Left renal cortex interstitium (tissue), 4 donors: ENCODE measurements around the gene WDR27. TPM values are rescaled to one million over a fixed set of nuclear protein-coding genes. Genes with fewer than 3 reads are reported as not detected.
A peak's percentile ranks its signal among the peaks of the same experiment; 100 is the strongest.

ENCODE experiments used
- DNase-seq, 4 donors: peaks; one replicate each; pipeline ENCODE4 v3.0.0-alpha.2; 2013; ENCODE audit warnings: low read depth in 4 of 4, low spot score in 2 of 4, missing footprints in 1 of 4
- polyA plus RNA-seq, 4 donors: library from polyadenylated mRNA; unstranded; fragments of 120-200 nt; gene quantifications; one replicate each; pipeline ENCODE4 v1.2.1, GENCODE V29; 2013; ENCODE audit not compliant: insufficient read length in 4 of 4

The WDR27 gene
- polyA plus RNA-seq, 4 donors = 30.8 to 112 (median 69.3) TPM

DNA sequence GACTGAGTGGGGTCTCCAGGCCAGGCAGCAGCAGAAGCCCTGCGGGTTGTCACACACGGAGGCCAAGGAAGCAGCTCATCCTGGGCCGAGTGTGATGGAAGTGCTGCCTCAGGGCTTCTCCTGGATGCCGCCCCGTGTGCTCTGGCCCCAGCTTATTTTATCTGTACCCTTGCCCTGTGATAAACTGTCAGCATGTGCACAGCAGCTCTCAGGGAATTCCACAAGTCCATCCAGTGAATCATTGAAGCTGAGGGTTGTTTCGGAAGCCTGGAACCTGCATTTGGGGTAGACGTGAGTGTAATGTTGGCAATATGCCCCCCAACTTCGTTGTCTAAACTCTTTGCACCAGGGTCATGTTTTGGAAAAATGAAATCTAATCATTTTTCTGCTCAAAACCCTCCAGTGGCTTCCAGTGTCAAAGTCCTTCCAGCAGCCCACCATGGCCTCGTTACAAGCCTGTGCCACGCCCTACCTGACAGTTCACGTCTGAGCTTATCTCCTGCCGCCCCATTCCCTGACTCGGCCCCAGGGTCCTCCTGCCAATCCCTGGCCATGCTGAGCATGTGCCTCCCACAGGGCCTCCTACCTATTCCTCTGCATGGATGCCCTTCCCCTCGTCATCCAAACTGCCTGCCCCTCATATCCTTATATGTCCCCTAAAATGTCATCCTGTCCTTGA is 280.1 kb downstream of the WDR27 start:
- no peak for DNase-seq

- DNase-seq = peak in 1 of 4 donors; percentile 19
Observed at GRCh38 chr6:169420912-169421543, 280.8 kb downstream of the WDR27 start.

DNA sequence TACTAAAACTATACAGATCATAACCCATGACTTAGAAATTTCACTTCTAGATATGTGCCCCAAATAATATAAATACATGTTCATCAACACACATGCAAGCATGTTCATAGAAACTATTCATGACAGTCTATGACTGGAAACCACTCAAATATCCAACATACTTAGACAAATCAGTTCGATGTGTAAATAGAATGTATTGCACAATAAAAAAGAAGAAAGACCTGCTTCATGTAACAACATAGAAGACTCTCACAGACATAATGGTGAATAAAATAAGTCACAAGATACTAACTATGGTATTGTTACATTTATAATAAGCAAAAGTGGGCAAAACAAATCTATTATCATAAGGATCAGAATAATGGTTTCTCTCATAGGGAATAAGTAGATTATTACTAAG is 284.7 kb downstream of the WDR27 start:
- DNase-seq = no peak

DNA sequence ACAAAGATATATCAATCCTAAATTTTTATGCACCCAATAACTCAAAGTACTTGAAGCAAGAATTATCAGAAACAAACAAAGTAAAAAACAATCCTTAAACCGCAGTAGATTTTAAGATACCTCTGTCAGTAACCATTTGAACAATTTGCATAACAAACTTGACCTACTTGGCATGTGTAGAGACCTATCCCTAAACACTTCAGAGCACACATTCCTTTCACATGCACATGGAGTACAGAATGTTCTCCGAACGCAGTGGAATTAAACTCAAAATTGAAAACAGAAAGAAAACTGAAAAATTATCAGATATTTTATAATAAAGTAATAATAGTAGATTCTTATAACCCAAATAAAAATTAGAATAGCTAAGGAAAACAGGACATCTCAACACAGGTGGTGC is 285.6 kb downstream of the WDR27 start:
- no peak for DNase-seq

DNA sequence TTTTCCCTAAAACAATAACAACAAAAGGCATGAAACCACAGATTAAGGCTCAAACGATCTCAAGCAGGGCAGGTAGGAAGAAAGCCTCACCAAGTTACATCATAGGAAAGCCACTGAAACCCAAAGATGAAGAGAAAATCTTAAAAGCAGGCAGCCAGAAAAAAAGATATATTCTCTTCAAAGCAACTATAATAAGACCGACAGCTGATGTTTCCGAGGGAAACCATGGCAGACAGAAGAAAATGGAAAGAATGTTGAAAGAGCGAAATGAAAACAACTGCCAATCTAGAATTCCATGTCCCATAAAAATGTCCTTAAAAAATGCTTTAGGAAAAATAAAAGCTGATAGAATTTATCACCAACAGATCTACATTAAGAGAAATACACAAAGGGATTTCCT is 286.6 kb downstream of the WDR27 start:
- no peak for DNase-seq

- no peak for DNase-seq
Observed at GRCh38 chr6:169411722-169412121, 290.1 kb downstream of the WDR27 start.

GRCh38 chr6:169411296-169411695 is 290.5 kb downstream of the WDR27 start:
- DNase-seq = no peak

DNA sequence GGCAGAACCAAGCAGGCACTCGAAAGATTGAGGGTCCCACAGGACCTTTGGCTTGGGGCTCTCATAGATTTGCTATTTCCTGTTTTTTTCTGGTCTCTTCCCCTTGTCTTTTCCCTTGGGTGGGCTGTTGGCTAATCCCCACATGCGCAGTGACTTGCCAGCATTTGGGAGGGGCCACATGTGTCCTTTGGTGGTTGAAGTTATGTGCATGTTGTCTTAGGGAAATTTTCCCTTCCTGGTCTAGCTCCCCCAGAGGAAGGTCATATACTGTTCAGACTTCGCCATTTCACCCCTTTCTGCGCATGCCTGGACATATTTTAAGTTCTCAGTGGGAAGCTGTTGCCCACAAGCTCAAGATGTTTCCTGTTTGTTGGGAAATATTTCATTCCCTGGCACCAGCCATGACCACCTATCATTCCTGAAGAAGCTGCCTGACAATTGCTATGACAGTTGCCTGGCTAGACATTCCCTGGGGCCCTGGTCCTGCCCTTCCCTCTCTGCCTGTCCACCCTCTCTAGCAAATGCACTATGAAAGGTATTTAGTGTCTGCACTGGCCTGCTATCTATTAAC is 292.0 kb downstream of the WDR27 start:
- no peak for DNase-seq

GRCh38 chr6:169407325-169407724 is 294.5 kb downstream of the WDR27 start:
- DNase-seq = no peak

Other genes with a start within 250 kb of the WDR27 start
- 10 to 100 TPM; 37.7 to 47.4 (median 43.4) TPM for gene C6orf120, start 97 bp upstream of the WDR27 start, polyA plus RNA-seq
- 100 to 1,000 TPM; 101 to 122 (median 106) TPM for gene PHF10, start 22.5 kb upstream of the WDR27 start, polyA plus RNA-seq
- gene DYNLT2, start 49.5 kb upstream of the WDR27 start, polyA plus RNA-seq = 10 to 100 TPM in 1 of 4 donors, 1 to 10 TPM in 3; 6.5 to 10.9 (median 7.8) TPM
- gene ERMARD, start 49.6 kb upstream of the WDR27 start, polyA plus RNA-seq = 10 to 100 TPM; 31.2 to 63.2 (median 43.3) TPM